Activated CD4-positive, alpha-beta T cell treated with anti-CD3 and anti-CD28 coated beads for 48 hours (primary cell): Measurements from ENCODE around the gene TGM5.

Experiments
- DNase-seq: peaks from one replicate; pipeline ENCODE4 v3.0.0-alpha.2; 2020

The TGM5 gene

GRCh38 chr15:43187544-43188155, 79.1 kb downstream of the TGM5 start:
- no peak for DNase-seq

- DNase-seq, result no peak
Measured at GRCh38 chr15:43186003-43186353, 80.8 kb downstream of the TGM5 start.

GRCh38 chr15:43185157-43186002, 81.3 kb downstream of the TGM5 start, which contains the start of gene CCNDBP1:
CCNDBP1 (plus strand) TSS chr15:43185403; CDS start chr15:43185499, 96 bp downstream.
- DNase-seq, result peak; percentile 93

GRCh38 chr15:43184407-43185124, 82.2 kb downstream of the TGM5 start:
- no peak for DNase-seq

- no peak for DNase-seq
Measured at GRCh38 chr15:43183270-43183669, 83.5 kb downstream of the TGM5 start.
